Lower leg skin (tissue), 4 donors: ENCODE measurements around the gene RIMS4. TPM values are rescaled to one million over a fixed set of nuclear protein-coding genes. Genes with fewer than 3 reads are reported as not detected.

Source experiments
- DNase-seq, 2 donors: peaks; one replicate each; pipeline ENCODE4 v3.0.0-alpha.2; 2019; ENCODE audit warnings: low spot score in 2 of 2
- H3K4me3 ChIP-seq: fragments of 200-600 bp; sonication (generic); 2 replicates; pipeline ENCODE4 v1.5.1; 2017; ENCODE audit warnings: mild to moderate bottlenecking, low read depth; ENCODE audit not compliant: poor library complexity, severe bottlenecking
- CTCF ChIP-seq, 3 donors: fragments of 450-650 bp; IDR thresholded peaks; one replicate each; pipeline ENCODE4 v1.5.1; 2016; ENCODE audit warnings: antibody characterized with exemption in 3 of 3, mild to moderate bottlenecking in 3 of 3, moderate library complexity in 2 of 3
- POLR2A ChIP-seq, 2 donors: fragments of 450-650 bp; IDR thresholded peaks; one replicate each; pipeline ENCODE4 v1.6.1; 2016 to 2017; ENCODE audit warnings: antibody characterized with exemption in 2 of 2, mild to moderate bottlenecking in 1 of 2, moderate library complexity in 1 of 2
- WGBS, 2 donors: methylation state at CpG; one replicate each; pipeline ENCODE4 v1.1.5; 2018; 5-methylcytosine and 5-hydroxymethylcytosine counted together
- intact Hi-C: fragments of 100-400 bp; cut with DNase I; formaldehyde crosslinking; loops from one replicate; pipeline ENCODE4 v1.15.0; 2023; ENCODE audit warnings: low total_unique reads
- total RNA-seq, 4 donors: library from RNA; depleted of rRNA; stranded (reverse); fragments of >200 nt; gene quantifications; one replicate each; pipeline ENCODE4 v1.1.0, GENCODE V29; 2016

Gene RIMS4
- total RNA-seq, 4 donors from 2014 or later = 0.12 to 0.91 (median 0.39) TPM; not detected in 1

GRCh38 chr20:44771172-44771535 is 39.2 kb downstream of the RIMS4 start:
- no peak for DNase-seq
- TF ChIP-seq CTCF (IDR thresholded peaks at IDR 0.05) (no peak), POLR2A (IDR thresholded peaks at IDR 0.05) (no peak)
- H3K4me3 ChIP-seq = no peak overlapping the region
- intact Hi-C loops = no loop called here
- WGBS, 2 donors = 76 to 84% methylated on average over 7 to 8 of the region's 8 CpGs

- no peak for TF ChIP-seq POLR2A (IDR thresholded peaks at IDR 0.05)
- TF ChIP-seq CTCF (IDR thresholded peaks at IDR 0.05) = no peak
- no peak overlapping the region for H3K4me3 ChIP-seq
- 45% methylated on average over 10 to 11 of the region's 11 CpGs for WGBS, 2 donors
- no peak for DNase-seq
- intact Hi-C loops = no loop called here
These were observed 39.7 kb downstream of the RIMS4 start for GRCh38 chr20:44770484-44771171.

- intact Hi-C loops = no loop called here
- WGBS, 2 donors = 42 to 44% methylated on average over 5 of the region's 5 CpGs
- H3K4me3 ChIP-seq = no peak overlapping the region
- TF ChIP-seq CTCF (IDR thresholded peaks at IDR 0.05) (no peak), POLR2A (IDR thresholded peaks at IDR 0.05) (no peak)
- DNase-seq = no peak
These were observed 40.9 kb downstream of the RIMS4 start for GRCh38 chr20:44769481-44769863.

GRCh38 chr20:44768854-44769480 is 41.4 kb downstream of the RIMS4 start:
- intact Hi-C loops = no loop called here
- DNase-seq = no peak
- WGBS, 2 donors = 38 to 48% methylated on average over 5 of the region's 5 CpGs
- TF ChIP-seq POLR2A (IDR thresholded peaks at IDR 0.05) (no peak), CTCF (IDR thresholded peaks at IDR 0.05) (no peak)
- no peak overlapping the region for H3K4me3 ChIP-seq

GRCh38 chr20:44768256-44768655 is 42.1 kb downstream of the RIMS4 start:
- no peak for DNase-seq
- intact Hi-C loops = no loop called here
- WGBS, 2 donors = 62 to 73% methylated on average over 8 of the region's 8 CpGs
- H3K4me3 ChIP-seq = no peak overlapping the region
- TF ChIP-seq POLR2A (IDR thresholded peaks at IDR 0.05) = no peak
- TF ChIP-seq CTCF (IDR thresholded peaks at IDR 0.05) = no peak
